GM12878 (cell line): ENCODE data around the gene CLIP2. TPM values are rescaled to one million over a fixed set of nuclear protein-coding genes. Genes with fewer than 3 reads are reported as not detected.
"Not testable (repeated sequence)": the region's sequence is repeated elsewhere in the genome, so short reads cannot be mapped to it uniquely, and the experiment has no call there.

ENCODE experiments used
- ATAC-seq: fragments of 200-7000 bp; cut with Tn5 transposase; 3 replicates; pipeline ENCODE4 v1.9.1; 2020; ENCODE audit warnings: mild to moderate bottlenecking, moderate library complexity
- BruUV-seq: library from RNA; stranded (reverse); fragments of 400-500 nt; replicated peaks from 2 replicates; lab custom pipeline; 2021; lab: Mats Ljungman, UMichigan
- CTCF ChIA-PET: fragments of 300-600 bp; sonication (Branson Sonifier 250); formaldehyde crosslinking; extraction: SDS; loops from one replicate; lab custom pipeline; 2021; ENCODE audit warnings: inconsistent platforms; lab: Yijun Ruan, JAX
- POLR2A ChIA-PET: fragments of 350-600 bp; formaldehyde crosslinking; extraction: SDS; loops from one replicate; lab custom pipeline; 2021; ENCODE audit warnings: inconsistent platforms; lab: Charles Lee
- RAD21 ChIA-PET: fragments of 300-600 bp; sonication (Branson Sonifier 250); formaldehyde crosslinking; loops from one replicate; lab custom pipeline; 2023; ENCODE audit warnings: antibody characterized with exemption; ENCODE audit not compliant: unreplicated experiment; lab: Charles Lee
- SMC1A ChIA-PET: fragments of 300-600 bp; sonication (Branson Sonifier 250); formaldehyde crosslinking; loops from one replicate; lab custom pipeline; 2023; ENCODE audit not compliant: unreplicated experiment, uncharacterized antibody; lab: Charles Lee
- DNase-seq: peaks from one replicate; pipeline ENCODE4 v3.0.0-alpha.2; 2011; ENCODE audit warnings: low read depth, low spot score
- FAIRE-seq: peaks from 3 replicates; lab custom pipeline; 2011; peaks lifted over from hg19 to GRCh38; lab: Jason Lieb, UNC
- H2AFZ ChIP-seq: 2 replicates; pipeline ENCODE4 v1.6.0; 2011; ENCODE audit warnings: low read depth, low read length, control low read depth; ENCODE audit not compliant: control insufficient read depth
- H3K27ac ChIP-seq: 2 replicates; pipeline ENCODE4 v1.5.1; 2011; ENCODE audit warnings: control low read depth; ENCODE audit not compliant: control insufficient read depth, insufficient read depth
- H3K27me3 ChIP-seq, 2 experiments: replicated peaks in 1 of 2; 2 replicates each; pipeline versions ENCODE4 v1.6.0 to v1.6.1; 2011; ENCODE audit warnings: low read length in 1 of 2; ENCODE audit not compliant: control insufficient read depth in 2 of 2, insufficient read depth in 2 of 2
- H3K36me3 ChIP-seq, 2 experiments: 2 replicates each; pipeline ENCODE4 v1.5.1; 2011; ENCODE audit warnings: low read length in 1 of 2; ENCODE audit not compliant: control insufficient read depth in 2 of 2, insufficient read depth in 2 of 2
- H3K4me1 ChIP-seq: 2 replicates; pipeline ENCODE4 v1.6.1; 2011; ENCODE audit warnings: mild to moderate bottlenecking, low read length, moderate library complexity, mixed read lengths; ENCODE audit not compliant: control insufficient read depth, insufficient read depth
- H3K4me2 ChIP-seq: 2 replicates; pipeline ENCODE4 v1.6.0; 2011; ENCODE audit warnings: control low read depth; ENCODE audit not compliant: control insufficient read depth, insufficient read depth
- H3K4me3 ChIP-seq: fragments of 200-600 bp; sonication (generic); 2 replicates; pipeline ENCODE4 v1.5.1; 2016
- H3K79me2 ChIP-seq: 2 replicates; pipeline ENCODE4 v1.6.0; 2011; ENCODE audit warnings: low read length; ENCODE audit not compliant: control insufficient read depth, insufficient read depth
- H3K9ac ChIP-seq: 2 replicates; pipeline ENCODE4 v1.8.0; 2011; ENCODE audit warnings: low read length, control low read depth, mixed read lengths; ENCODE audit not compliant: control insufficient read depth, insufficient read depth
- H3K9me3 ChIP-seq: replicated peaks from 3 replicates; pipeline ENCODE4 v1.5.1; 2011; ENCODE audit warnings: mild to moderate bottlenecking, low read length; ENCODE audit not compliant: control insufficient read depth, insufficient read depth
- H4K20me1 ChIP-seq: 2 replicates; pipeline ENCODE4 v1.6.0; 2011; ENCODE audit not compliant: control insufficient read depth, insufficient read depth
- BHLHE40 ChIP-seq, 2 experiments: fragments of 450-650 bp in 1 of 2; IDR thresholded peaks; 2 replicates each; pipeline ENCODE4 v1.6.1; 2011 to 2017; ENCODE audit warnings: low read depth in 2 of 2, borderline replicate concordance in 1 of 2, improper control_type of control experiment in 1 of 2, low read length in 1 of 2, mild to moderate bottlenecking in 1 of 2
- GABPA ChIP-seq: IDR thresholded peaks from 2 replicates; pipeline ENCODE4 v1.6.1; 2014; ENCODE audit warnings: antibody characterized with exemption, low read depth, mild to moderate bottlenecking, inconsistent platforms
- MEF2B ChIP-seq: fragments of 450-650 bp; IDR thresholded peaks from 2 replicates; pipeline ENCODE4 v1.6.1; 2018; ENCODE audit warnings: mild to moderate bottlenecking, moderate library complexity; ENCODE audit not compliant: partially characterized antibody, poor library complexity, severe bottlenecking
- NKRF ChIP-seq: fragments of 450-650 bp; conservative IDR thresholded peaks from 2 replicates; pipeline ENCODE4 v1.6.1; 2017; ENCODE audit warnings: mild to moderate bottlenecking, moderate library complexity
- SKIL ChIP-seq: fragments of 450-650 bp; IDR thresholded peaks from 2 replicates; pipeline ENCODE4 v1.6.1; 2017; ENCODE audit warnings: mild to moderate bottlenecking, low read depth, inconsistent platforms; ENCODE audit not compliant: poor library complexity, severe bottlenecking
- SMAD1 ChIP-seq: fragments of 450-650 bp; IDR thresholded peaks from 2 replicates; pipeline ENCODE4 v1.6.1; 2018; ENCODE audit warnings: mild to moderate bottlenecking, low read depth; ENCODE audit not compliant: partially characterized antibody
- SPI1 ChIP-seq: IDR thresholded peaks from 2 replicates; pipeline ENCODE4 v1.6.1; 2011; ENCODE audit warnings: low read depth, mild to moderate bottlenecking, low read length, moderate library complexity, borderline replicate concordance; ENCODE audit not compliant: insufficient read depth
- SRF ChIP-seq, 2 experiments: IDR thresholded peaks; 2 replicates each; pipeline ENCODE4 v1.6.1; 2011; ENCODE audit warnings: low read depth in 2 of 2, low read length in 2 of 2, mild to moderate bottlenecking in 1 of 2, moderate library complexity in 1 of 2
- WGBS: methylation state at CpG from one replicate; pipeline ENCODE4 v1.1.6; 2016; ENCODE audit warnings: low lambda C conversion rate; ENCODE audit not compliant: insufficient replicate concordance, insufficient coverage; ENCODE audit errors: missing lambda C conversion rate; 5-methylcytosine and 5-hydroxymethylcytosine counted together
- in situ Hi-C: fragments of 300-500 bp; cut with MboI; formaldehyde crosslinking; loops from 9 replicates; pipeline ENCODE4 v1.14.3; 2018; ENCODE audit warnings: mixed read lengths
- intact Hi-C: fragments of 100-400 bp; cut with micrococcal nuclease; formaldehyde crosslinking; loops from one replicate; pipeline ENCODE4 v1.14.2; 2022; ENCODE audit not compliant: unreplicated experiment
- polyA plus RNA-seq, 11 experiments: library from polyadenylated mRNA; depleted of rRNA in 4 of 11; unstranded in 6 of 11; stranded (reverse) in 5 of 11; fragments of >200 nt; fragmentation: Nextera tagmentation in 4 of 11; fragmentation: Illumina TruSeq in 1 of 11; extraction: Ambion mirVana in 4 of 11; extraction: Trizol in 1 of 11; gene quantifications; 1 replicate in 1 of 11; 2 replicates in 10 of 11; pipeline versions ENCODE4 v1.2.1 to v1.2.3, GENCODE V29; 2011 to 2016; ENCODE audit warnings: inconsistent platforms in 2 of 11, missing spikeins in 2 of 11, low read depth in 1 of 11
- total RNA-seq, 4 experiments: library from RNA; depleted of rRNA in 3 of 4; stranded (reverse); fragments of >200 nt in 3 of 4; fragmentation: Illumina TruSeq in 1 of 4; extraction: Trizol in 1 of 4; gene quantifications; 2 replicates each; pipeline versions ENCODE4 v1.2.1 to v1.2.3, GENCODE V29; 2013 to 2021
- TF ChIP-seq, protein P1 (sequence below): IDR thresholded peaks from 2 replicates; pipeline ENCODE4 v1.6.1; 2011; ENCODE audit warnings: mild to moderate bottlenecking, low read depth, low read length, moderate library complexity; ENCODE audit not compliant: insufficient replicate concordance

CLIP2 gene
- total and polyA plus RNA-seq, 10 of the 15 experiments (the other 5 are each of a cell fraction or from before 2014, with no cell fraction given) = 0.26 to 56.3 (median 21.0) TPM

DNA sequence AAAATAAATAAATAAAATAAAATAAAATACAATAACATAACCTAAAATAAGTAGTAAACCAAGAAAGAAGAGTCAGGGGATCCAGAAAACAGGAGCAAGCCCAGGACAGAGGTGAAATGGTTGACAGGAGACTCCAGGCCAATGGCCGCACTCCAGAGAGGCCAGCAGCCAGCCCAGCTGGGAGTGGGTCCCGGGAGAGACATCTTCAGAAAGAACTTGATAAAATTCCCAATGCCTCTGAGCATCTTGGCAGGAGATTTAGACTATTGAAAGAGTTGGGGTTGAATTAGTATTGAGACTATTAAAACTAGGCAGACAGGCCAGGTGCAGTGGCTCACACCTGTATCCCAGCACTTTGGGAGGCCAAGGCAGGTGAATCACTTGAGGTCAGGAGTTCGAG lies 62.6 kb downstream of the CLIP2 start (continued):
- TF ChIP-seq, protein P1, sequence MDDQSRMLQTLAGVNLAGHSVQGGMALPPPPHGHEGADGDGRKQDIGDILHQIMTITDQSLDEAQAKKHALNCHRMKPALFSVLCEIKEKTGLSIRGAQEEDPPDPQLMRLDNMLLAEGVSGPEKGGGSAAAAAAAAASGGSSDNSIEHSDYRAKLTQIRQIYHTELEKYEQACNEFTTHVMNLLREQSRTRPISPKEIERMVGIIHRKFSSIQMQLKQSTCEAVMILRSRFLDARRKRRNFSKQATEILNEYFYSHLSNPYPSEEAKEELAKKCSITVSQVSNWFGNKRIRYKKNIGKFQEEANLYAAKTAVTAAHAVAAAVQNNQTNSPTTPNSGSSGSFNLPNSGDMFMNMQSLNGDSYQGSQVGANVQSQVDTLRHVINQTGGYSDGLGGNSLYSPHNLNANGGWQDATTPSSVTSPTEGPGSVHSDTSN = no peak
- TF ChIP-seq GABPA (no peak), SKIL (no peak), SRF (IDR thresholded peaks at IDR 0.05; ENCODE audit: low read depth in 2 of 2, low read length in 2 of 2) (no peak), SMAD1 (no peak), BHLHE40 (IDR thresholded peaks at IDR 0.05; ENCODE audit: borderline replicate concordance in 1 of 2, low read depth in 2 of 2, low read length in 1 of 2) (no peak), NKRF (no peak), MEF2B (no peak), SPI1 (no peak)
- TF ChIP-seq, all 136 proteins: peak for 0

GRCh38 chr7:74352551-74353138 lies 63.4 kb downstream of the CLIP2 start:
- POLR2A ChIA-PET = interaction anchor here (0.5 kb wide), 1 partner anchor 10 kb away, joined by 3 read pairs; no protein-coding TSS in a partner anchor
- ATAC-seq, H4K20me1 ChIP-seq, FAIRE-seq, intact Hi-C loops, H3K27me3 ChIP-seq, H3K4me1 ChIP-seq, H2AFZ ChIP-seq, H3K9me3 ChIP-seq, H3K9ac ChIP-seq, in situ Hi-C loops, H3K4me3 ChIP-seq, H3K4me2 ChIP-seq, H3K27ac ChIP-seq, DNase-seq, H3K79me2 ChIP-seq, BruUV-seq: not testable (repeated sequence)
- peaks cover 13 to 17% of the 10 kb centered on the region in 2 experiments; a peak in 3 of 4 replicates for H3K36me3 ChIP-seq
- CTCF ChIA-PET = interaction anchor here (1.0 to 1.4 kb wide), 2 partner anchors 48 to 147 kb away, joined by 4 to 6 read pairs; no protein-coding TSS in a partner anchor
- SMC1A ChIA-PET = interaction anchor here (0.6 kb wide), 1 partner anchor 47 kb away, joined by 3 read pairs; no protein-coding TSS in a partner anchor
- RAD21 ChIA-PET = interaction anchor here (0.8 kb wide), 1 partner anchor 65 kb away, joined by 3 read pairs; no protein-coding TSS in a partner anchor
- 91% methylated on average over 4 of the region's 4 CpGs for WGBS
